ENCODE data around the gene GORASP2.

DNA sequence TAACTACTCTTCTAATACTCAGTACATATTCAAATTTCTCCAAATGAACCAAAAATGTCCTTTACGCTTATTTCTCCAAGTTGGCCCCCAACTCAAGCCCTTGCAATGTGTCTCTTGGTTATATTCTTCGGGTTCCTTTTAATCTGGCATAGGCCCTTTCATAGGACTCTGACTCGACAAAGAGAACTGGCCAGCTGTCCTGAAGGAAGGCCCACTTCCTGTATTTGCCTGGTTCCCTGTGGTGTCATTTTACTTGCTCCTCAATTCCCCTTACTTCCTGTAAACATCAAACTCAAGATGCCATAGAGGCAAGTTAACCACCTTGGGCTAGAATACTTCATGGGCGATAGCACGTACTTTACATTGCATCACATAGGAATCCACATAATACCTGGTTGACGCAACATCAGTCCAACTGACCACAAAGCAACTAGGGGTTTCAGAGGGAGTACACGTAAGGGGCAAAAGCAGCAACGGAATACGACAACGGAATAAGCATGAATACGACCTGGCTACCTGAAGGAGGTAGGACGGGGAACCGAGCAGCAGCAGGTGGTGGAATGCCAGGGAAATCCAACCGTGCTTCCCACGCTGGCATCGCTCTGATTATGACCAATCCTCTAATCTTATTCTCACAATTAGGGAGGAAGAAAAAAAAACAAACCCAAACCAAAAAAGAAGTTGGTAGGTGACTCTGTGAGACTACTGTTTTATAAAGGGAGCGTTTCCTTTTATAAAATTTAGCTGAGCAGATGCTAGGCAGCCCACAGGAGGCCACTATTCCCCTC is 823 bp upstream of the GORASP2 start:
- TF ChIP-seq, protein P1, sequence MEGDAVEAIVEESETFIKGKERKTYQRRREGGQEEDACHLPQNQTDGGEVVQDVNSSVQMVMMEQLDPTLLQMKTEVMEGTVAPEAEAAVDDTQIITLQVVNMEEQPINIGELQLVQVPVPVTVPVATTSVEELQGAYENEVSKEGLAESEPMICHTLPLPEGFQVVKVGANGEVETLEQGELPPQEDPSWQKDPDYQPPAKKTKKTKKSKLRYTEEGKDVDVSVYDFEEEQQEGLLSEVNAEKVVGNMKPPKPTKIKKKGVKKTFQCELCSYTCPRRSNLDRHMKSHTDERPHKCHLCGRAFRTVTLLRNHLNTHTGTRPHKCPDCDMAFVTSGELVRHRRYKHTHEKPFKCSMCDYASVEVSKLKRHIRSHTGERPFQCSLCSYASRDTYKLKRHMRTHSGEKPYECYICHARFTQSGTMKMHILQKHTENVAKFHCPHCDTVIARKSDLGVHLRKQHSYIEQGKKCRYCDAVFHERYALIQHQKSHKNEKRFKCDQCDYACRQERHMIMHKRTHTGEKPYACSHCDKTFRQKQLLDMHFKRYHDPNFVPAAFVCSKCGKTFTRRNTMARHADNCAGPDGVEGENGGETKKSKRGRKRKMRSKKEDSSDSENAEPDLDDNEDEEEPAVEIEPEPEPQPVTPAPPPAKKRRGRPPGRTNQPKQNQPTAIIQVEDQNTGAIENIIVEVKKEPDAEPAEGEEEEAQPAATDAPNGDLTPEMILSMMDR (IDR thresholded peaks at IDR 0.05) = no peak
- no peak for TF ChIP-seq POLR2A (IDR thresholded peaks at IDR 0.05)

Measured in heart left ventricle (tissue), 13 donors.